Measurements from ENCODE around the gene FAM111A.

- no peak for TF ChIP-seq CTCF (IDR thresholded peaks at IDR 0.05)
- no peak for TF ChIP-seq POLR2A (IDR thresholded peaks at IDR 0.05)
- TF ChIP-seq EP300 (IDR thresholded peaks at IDR 0.05): no peak
Observed at GRCh38 chr11:59195586-59195985, 52.9 kb downstream of the FAM111A start.

Measured in ovary (tissue), 3 donors.